DND-41 (cell line): Measurements from ENCODE around the gene NEURL1.

Experiments used
- ATAC-seq: fragments of 200-7000 bp; cut with Tn5 transposase; 3 replicates; pipeline ENCODE4 v1.9.1; 2021; ENCODE audit warnings: low read depth; ENCODE audit not compliant: insufficient read depth
- DNase-seq: peaks from one replicate; pipeline ENCODE4 v3.0.0-alpha.2; 2020
- H2AFZ ChIP-seq: 2 replicates; pipeline ENCODE4 v1.6.0; 2012; ENCODE audit warnings: low read depth, low read length
- H3K27ac ChIP-seq: 2 replicates; pipeline ENCODE4 v1.5.1; 2012; ENCODE audit warnings: low read length, inconsistent platforms
- H3K27me3 ChIP-seq: fragments of 200-600 bp; sonication (generic); 2 replicates; pipeline ENCODE4 v1.6.0; 2012; ENCODE audit warnings: low read length, mild to moderate bottlenecking, inconsistent platforms; ENCODE audit not compliant: insufficient read depth, poor library complexity
- H3K36me3 ChIP-seq: 2 replicates; pipeline ENCODE4 v1.5.1; 2012; ENCODE audit warnings: low read length, inconsistent platforms; ENCODE audit not compliant: insufficient read depth
- H3K4me1 ChIP-seq: 2 replicates; pipeline ENCODE4 v1.5.1; 2012; ENCODE audit warnings: mild to moderate bottlenecking, low read length; ENCODE audit not compliant: insufficient read depth
- H3K4me2 ChIP-seq: 2 replicates; pipeline ENCODE4 v1.6.0; 2012; ENCODE audit warnings: mild to moderate bottlenecking, moderate library complexity, low read length, inconsistent platforms; ENCODE audit not compliant: insufficient read depth
- H3K4me3 ChIP-seq, 2 experiments: fragments of 200-600 bp in 1 of 2; shearing (Covaris generic) in 1 of 2; 2 replicates each; pipeline ENCODE4 v1.5.1; 2012 to 2016; ENCODE audit warnings: inconsistent platforms in 2 of 2, low read length in 2 of 2, mild to moderate bottlenecking in 2 of 2, low read depth in 1 of 2, moderate library complexity in 1 of 2
- H3K79me2 ChIP-seq: 2 replicates; pipeline ENCODE4 v1.6.0; 2012; ENCODE audit warnings: low read length, inconsistent platforms; ENCODE audit not compliant: insufficient read depth
- H3K9ac ChIP-seq: 2 replicates; pipeline ENCODE4 v1.6.0; 2012; ENCODE audit warnings: low read depth, mild to moderate bottlenecking, inconsistent platforms, low read length, moderate library complexity
- H3K9me3 ChIP-seq: 2 replicates; pipeline ENCODE4 v1.5.1; 2012; ENCODE audit warnings: low read length, moderate library complexity, mild to moderate bottlenecking, inconsistent platforms; ENCODE audit not compliant: insufficient read depth, severe bottlenecking
- H4K20me1 ChIP-seq: 2 replicates; pipeline ENCODE4 v1.6.0; 2012; ENCODE audit warnings: low read length; ENCODE audit not compliant: insufficient read depth
- EZH2 ChIP-seq: IDR thresholded peaks from 3 replicates; pipeline ENCODE4 v1.6.1; 2012; ENCODE audit warnings: borderline replicate concordance, low read depth, mild to moderate bottlenecking, moderate library complexity, low read length, inconsistent platforms; ENCODE audit not compliant: severe bottlenecking
- TF ChIP-seq, protein P1 (sequence below): IDR thresholded peaks from 2 replicates; pipeline ENCODE4 v1.5.1; 2012; ENCODE audit warnings: borderline replicate concordance, low read length, moderate library complexity, mild to moderate bottlenecking; ENCODE audit not compliant: poor library complexity, severe bottlenecking; ENCODE audit errors: extremely low read depth

The NEURL1 gene

DNA sequence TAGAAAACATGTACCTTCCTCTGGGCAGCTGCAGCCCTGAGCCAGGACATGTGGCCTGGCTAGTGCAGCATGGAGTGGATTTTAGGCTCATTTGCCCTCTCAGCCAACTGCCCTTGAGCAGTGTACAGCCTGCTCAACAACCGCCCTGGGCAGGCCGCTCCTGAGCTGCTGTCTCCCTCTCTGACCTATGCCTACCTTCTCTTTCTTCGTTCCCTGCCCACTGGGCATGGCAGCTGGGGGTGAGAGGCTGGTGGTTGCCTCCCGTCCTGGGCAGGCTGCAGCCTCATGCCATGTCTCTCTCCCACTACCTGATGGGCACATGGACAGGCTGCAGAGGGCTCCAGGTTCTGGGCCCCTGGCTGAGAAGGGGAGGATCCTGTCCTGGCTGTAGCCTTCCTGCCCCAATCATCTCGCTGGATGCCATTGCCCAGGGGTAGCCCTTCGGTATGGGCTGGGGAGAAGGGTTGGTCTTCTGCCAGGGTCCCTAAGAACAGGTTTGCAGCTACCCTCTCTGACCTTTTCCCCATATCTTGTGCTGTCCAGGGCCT, 97.3 kb downstream of the NEURL1 start:
- no peaks in the 10 kb centered on the region for H3K9me3 ChIP-seq
- peaks cover 9% of the 10 kb centered on the region for H4K20me1 ChIP-seq
- no peaks in the 10 kb centered on the region for H3K36me3 ChIP-seq
- no peak overlapping the region for H3K27ac ChIP-seq
- no peak overlapping the region for H3K4me2 ChIP-seq
- no peak overlapping the region for H3K9ac ChIP-seq
- no peaks in the 10 kb centered on the region for H3K79me2 ChIP-seq
- H2AFZ ChIP-seq: no peak overlapping the region
- no peaks in the 10 kb centered on the region for H3K27me3 ChIP-seq
- no peak for TF ChIP-seq EZH2
- TF ChIP-seq, protein P1, sequence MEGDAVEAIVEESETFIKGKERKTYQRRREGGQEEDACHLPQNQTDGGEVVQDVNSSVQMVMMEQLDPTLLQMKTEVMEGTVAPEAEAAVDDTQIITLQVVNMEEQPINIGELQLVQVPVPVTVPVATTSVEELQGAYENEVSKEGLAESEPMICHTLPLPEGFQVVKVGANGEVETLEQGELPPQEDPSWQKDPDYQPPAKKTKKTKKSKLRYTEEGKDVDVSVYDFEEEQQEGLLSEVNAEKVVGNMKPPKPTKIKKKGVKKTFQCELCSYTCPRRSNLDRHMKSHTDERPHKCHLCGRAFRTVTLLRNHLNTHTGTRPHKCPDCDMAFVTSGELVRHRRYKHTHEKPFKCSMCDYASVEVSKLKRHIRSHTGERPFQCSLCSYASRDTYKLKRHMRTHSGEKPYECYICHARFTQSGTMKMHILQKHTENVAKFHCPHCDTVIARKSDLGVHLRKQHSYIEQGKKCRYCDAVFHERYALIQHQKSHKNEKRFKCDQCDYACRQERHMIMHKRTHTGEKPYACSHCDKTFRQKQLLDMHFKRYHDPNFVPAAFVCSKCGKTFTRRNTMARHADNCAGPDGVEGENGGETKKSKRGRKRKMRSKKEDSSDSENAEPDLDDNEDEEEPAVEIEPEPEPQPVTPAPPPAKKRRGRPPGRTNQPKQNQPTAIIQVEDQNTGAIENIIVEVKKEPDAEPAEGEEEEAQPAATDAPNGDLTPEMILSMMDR: no peak
- no peak for ATAC-seq
- H3K4me1 ChIP-seq: no peaks in the 10 kb centered on the region
- no peak for DNase-seq
- H3K4me3 ChIP-seq: no peak overlapping the region

DNA sequence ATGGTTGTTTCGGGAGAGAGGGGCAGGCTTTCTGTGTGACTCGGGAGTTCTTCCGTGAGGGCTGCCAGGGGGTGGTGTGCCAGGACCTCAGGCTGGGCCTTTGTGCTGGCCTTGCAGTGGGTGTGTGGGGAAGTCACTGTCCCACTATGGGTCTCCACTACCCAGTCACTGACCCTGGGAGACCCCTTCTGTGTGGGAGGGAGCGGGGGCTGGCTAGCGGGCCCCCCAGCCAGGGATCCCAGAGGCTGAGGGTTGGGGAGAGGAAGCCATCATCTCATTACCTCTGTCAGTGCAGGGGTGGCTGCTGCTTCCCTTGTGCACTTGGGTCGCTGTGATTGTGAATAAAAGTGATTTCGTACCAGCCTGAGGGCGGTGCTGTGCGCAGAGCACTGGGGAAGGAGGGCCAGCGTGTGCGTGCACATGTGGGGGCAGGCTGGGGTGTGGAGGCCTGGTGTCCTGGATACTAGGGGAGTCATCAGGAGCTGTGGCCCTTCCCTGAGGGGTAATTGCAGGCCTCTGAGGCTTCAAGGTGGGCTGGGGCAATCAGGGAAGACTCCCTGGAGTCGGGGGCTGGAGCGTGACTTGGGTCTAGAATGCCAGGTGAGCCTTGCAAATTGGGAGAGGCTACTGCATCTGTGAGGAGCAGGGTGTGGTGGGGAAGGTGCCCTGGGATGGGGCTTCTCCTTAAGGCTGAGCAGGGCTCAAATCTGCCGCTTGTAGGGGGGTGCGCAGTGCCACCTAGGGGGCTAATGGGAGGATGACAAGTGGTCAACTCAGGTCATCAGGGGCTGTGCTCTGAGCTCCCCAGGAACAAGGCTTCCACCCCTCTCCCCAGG, 98.9 kb downstream of the NEURL1 start:
- no peak overlapping the region for H3K4me3 ChIP-seq
- H2AFZ ChIP-seq: no peak overlapping the region
- ATAC-seq (peak; percentile 85), DNase-seq (peak; percentile 56)
- no peaks in the 10 kb centered on the region for H3K4me1 ChIP-seq
- no peak overlapping the region for H3K27ac ChIP-seq
- no peaks in the 10 kb centered on the region for H3K36me3 ChIP-seq
- no peaks in the 10 kb centered on the region for H3K79me2 ChIP-seq
- no peaks in the 10 kb centered on the region for H3K27me3 ChIP-seq
- TF ChIP-seq, protein P1: peak; percentile 82
- no peak for TF ChIP-seq EZH2
- H3K9ac ChIP-seq: no peak overlapping the region
- H3K4me2 ChIP-seq: no peak overlapping the region
- peaks cover 9% of the 10 kb centered on the region for H4K20me1 ChIP-seq
- no peaks in the 10 kb centered on the region for H3K9me3 ChIP-seq

DNA sequence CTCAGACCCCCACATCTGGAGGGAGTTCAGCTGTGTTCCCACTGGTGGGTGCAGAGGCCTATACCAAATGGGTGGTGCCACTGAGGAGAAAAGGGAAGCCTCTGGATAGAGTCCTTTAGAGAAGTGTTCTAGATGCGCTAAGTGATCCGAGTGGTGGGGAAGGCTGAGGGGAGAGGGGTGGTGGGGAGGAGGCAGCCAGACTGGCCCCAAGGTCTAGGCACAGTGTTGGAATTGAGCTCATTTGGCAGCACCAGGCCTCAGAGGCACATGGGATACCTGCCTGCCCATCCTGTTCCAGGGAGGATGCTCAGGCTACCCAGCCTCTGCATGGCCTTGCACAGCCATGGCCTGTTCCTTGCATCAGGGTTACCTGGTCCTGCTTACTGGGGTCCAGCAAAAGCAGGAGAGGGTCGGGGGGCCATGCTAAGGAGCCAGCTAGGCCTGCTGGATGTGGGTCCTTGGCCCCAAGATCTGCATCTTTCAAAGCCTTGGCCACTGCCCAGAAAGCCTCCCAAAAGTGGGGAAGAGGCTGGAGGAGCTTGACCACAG, 99.6 kb downstream of the NEURL1 start:
- H3K4me1 ChIP-seq: no peaks in the 10 kb centered on the region
- no peak overlapping the region for H3K9ac ChIP-seq
- DNase-seq (no peak), ATAC-seq (no peak)
- H3K79me2 ChIP-seq: no peaks in the 10 kb centered on the region
- H3K36me3 ChIP-seq: no peaks in the 10 kb centered on the region
- H4K20me1 ChIP-seq: peaks cover 9% of the 10 kb centered on the region
- TF ChIP-seq, protein P1: no peak
- TF ChIP-seq EZH2: no peak
- H3K4me3 ChIP-seq: no peak overlapping the region
- no peak overlapping the region for H3K4me2 ChIP-seq
- H3K9me3 ChIP-seq: no peaks in the 10 kb centered on the region
- no peak overlapping the region for H3K27ac ChIP-seq
- no peak overlapping the region for H2AFZ ChIP-seq
- H3K27me3 ChIP-seq: no peaks in the 10 kb centered on the region
